ENCODE measurements around the gene TBXA2R.

DNA sequence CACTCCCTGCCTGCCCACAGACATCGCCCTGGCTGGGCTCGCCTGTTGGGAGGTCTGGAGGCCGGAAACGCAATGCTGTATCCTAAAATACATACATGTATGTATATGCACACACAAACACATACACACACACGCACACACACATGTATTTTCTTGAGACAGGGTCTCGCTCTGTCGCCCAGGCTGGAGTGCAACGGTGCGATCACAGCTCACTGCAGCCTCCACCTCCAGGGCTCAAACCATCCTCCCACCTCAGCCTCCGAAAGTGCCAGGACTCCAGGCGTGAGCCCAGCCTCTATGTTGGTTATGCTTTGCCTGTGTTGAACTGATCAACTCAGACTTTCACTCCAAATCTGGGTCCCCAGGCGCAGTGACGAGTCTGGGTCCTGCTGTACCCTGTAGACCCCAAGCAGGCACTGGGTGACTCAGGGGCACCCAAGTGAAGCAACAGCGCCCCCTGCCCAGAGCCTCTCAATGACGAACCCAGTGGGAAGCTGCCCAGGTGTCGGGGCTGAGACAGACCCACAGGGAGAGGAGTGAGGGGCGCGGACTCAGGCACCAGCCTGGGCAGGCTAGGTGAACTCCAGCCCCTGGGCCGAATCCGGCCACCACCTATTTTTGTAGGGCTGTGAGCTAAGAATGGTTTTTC is 47.3 kb upstream of the TBXA2R start:
- TF ChIP-seq, protein P1, sequence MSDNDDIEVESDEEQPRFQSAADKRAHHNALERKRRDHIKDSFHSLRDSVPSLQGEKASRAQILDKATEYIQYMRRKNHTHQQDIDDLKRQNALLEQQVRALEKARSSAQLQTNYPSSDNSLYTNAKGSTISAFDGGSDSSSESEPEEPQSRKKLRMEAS (IDR thresholded peaks at IDR 0.05): no peak
- TF ChIP-seq CEBPB (IDR thresholded peaks at IDR 0.05): no peak
- TF ChIP-seq, protein P2, sequence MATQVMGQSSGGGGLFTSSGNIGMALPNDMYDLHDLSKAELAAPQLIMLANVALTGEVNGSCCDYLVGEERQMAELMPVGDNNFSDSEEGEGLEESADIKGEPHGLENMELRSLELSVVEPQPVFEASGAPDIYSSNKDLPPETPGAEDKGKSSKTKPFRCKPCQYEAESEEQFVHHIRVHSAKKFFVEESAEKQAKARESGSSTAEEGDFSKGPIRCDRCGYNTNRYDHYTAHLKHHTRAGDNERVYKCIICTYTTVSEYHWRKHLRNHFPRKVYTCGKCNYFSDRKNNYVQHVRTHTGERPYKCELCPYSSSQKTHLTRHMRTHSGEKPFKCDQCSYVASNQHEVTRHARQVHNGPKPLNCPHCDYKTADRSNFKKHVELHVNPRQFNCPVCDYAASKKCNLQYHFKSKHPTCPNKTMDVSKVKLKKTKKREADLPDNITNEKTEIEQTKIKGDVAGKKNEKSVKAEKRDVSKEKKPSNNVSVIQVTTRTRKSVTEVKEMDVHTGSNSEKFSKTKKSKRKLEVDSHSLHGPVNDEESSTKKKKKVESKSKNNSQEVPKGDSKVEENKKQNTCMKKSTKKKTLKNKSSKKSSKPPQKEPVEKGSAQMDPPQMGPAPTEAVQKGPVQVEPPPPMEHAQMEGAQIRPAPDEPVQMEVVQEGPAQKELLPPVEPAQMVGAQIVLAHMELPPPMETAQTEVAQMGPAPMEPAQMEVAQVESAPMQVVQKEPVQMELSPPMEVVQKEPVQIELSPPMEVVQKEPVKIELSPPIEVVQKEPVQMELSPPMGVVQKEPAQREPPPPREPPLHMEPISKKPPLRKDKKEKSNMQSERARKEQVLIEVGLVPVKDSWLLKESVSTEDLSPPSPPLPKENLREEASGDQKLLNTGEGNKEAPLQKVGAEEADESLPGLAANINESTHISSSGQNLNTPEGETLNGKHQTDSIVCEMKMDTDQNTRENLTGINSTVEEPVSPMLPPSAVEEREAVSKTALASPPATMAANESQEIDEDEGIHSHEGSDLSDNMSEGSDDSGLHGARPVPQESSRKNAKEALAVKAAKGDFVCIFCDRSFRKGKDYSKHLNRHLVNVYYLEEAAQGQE (IDR thresholded peaks at IDR 0.05; ENCODE audit: low read depth): no peak

Measured in Ishikawa (cell line).